GM12873 (cell line): ENCODE data around the gene ABI1.

ENCODE experiments used
- TF ChIP-seq, protein P1 (sequence below): IDR thresholded peaks from 2 replicates; pipeline ENCODE4 v1.5.1; 2012; ENCODE audit warnings: low read depth, mild to moderate bottlenecking, moderate library complexity, low read length, control low read depth; ENCODE audit not compliant: insufficient read depth; ENCODE audit errors: missing control alignments

ABI1 gene

DNA sequence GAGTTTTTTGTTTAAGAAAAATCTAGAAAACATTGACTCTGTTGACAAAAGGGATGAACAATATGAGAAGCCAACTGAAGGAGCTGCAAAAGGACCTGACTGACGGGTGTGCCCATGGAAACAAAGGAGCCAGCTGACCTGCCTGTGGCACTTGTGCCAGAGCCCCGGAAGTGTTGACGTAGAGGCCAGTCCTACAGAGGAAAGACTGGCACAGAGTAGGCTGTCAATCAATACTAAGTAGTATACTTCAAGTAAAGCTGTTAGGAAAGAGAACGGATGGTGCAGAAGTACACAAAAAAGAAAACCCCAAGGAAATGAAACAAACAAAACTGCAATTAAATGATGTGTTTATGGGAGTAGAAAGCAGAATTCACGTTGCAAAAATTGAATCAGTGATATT lies 19.0 kb upstream of the ABI1 start:
- TF ChIP-seq, protein P1, sequence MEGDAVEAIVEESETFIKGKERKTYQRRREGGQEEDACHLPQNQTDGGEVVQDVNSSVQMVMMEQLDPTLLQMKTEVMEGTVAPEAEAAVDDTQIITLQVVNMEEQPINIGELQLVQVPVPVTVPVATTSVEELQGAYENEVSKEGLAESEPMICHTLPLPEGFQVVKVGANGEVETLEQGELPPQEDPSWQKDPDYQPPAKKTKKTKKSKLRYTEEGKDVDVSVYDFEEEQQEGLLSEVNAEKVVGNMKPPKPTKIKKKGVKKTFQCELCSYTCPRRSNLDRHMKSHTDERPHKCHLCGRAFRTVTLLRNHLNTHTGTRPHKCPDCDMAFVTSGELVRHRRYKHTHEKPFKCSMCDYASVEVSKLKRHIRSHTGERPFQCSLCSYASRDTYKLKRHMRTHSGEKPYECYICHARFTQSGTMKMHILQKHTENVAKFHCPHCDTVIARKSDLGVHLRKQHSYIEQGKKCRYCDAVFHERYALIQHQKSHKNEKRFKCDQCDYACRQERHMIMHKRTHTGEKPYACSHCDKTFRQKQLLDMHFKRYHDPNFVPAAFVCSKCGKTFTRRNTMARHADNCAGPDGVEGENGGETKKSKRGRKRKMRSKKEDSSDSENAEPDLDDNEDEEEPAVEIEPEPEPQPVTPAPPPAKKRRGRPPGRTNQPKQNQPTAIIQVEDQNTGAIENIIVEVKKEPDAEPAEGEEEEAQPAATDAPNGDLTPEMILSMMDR = no peak

GRCh38 chr10:26870766-26871165 lies 10.0 kb upstream of the ABI1 start:
- TF ChIP-seq, protein P1 = no peak

DNA sequence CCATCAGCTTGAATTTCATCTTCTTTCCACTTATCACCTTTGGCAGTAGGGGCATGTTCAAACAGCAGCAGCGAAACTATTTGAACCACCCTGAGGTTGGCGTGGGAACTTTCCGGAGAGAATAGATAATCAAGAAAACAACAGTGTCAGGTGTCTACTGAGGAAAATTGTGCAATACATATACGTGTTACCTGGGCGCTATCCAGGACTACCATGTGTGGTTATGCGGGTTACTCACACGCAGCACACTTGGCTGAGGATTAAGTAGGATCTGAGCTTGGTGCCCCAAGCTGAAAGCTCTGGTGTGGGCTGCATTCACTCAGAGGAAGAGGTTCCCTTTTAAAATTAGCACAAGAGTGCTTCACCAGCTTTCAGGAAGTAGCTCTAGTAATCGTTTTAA lies 8.8 kb upstream of the ABI1 start:
- TF ChIP-seq, protein P1 = no peak

DNA sequence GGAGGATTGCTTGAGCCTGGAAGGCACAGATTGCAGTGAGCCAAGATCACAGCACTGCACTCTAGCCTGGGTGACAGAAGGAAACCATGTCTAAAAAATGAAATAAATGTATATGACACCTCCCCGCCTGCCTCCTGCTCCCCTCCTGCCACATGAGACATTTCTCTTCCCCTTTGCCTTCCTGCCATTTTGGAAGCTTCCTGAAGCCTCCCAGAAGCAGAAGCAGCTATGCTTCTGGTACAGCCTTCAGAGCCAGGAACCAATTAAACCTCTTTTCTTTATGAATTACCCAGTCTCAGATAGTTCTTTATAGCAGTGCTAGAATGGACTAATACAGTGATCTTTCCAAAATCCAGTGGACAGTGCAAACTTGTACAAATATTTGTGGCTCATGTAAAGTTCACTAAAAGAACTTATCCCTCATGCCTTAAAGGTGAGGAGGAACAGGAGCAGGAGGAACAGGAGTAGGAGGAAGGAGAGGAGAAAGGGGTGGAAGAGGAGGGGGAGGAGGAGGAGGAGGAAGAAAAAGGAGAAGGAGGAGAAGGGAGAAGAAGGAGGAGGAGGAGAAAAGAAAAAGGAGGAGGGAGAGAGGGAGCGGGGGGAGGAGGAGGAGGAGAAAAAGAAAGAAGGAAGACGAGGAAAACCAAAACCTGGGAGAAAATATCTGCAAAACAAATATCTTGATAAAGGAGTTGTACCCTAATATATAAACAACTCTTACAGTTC lies 2.8 kb upstream of the ABI1 start:
- TF ChIP-seq, protein P1 = no peak

DNA sequence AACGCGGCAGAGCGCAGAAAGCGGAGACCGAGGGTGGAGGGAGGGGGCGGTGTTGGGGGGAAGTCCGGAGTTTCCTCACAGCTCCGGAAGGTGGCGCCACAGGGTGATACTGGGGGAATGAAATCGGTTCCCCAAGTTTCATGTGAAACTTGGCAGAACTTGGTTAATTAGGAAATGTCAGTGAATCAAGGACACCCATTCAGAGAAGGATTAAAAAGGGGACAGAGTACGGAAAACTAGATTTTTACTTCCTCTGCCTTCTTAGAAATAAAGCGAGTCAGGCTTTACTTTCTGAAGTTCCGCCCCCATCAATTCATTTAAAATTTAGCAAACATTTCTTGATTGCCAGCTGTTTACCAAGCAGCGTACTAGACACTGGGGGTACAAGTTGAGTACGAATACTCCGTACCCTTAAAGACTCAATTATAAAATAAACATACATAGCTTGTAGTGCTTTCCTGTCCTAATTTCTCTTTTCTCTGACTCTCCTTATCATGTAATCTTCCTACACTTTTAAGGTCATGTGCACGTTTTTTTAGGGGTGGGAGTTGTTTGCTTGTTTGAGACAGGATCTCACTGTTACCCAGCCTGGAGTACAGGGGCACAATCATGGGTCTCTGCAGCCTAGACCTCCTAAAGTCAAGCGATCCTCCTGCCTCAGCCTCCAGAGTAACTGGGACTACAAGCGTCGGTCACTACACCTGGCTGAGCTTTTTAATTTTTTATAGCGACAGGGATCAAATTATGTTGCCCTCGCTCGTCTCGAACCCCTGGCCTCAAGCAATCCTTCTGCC lies 644 bp upstream of the ABI1 start:
- TF ChIP-seq, protein P1 = peak; percentile 77

GRCh38 chr10:26860102-26860442 lies 686 bp downstream of the ABI1 start:
- TF ChIP-seq, protein P1 = no peak

DNA sequence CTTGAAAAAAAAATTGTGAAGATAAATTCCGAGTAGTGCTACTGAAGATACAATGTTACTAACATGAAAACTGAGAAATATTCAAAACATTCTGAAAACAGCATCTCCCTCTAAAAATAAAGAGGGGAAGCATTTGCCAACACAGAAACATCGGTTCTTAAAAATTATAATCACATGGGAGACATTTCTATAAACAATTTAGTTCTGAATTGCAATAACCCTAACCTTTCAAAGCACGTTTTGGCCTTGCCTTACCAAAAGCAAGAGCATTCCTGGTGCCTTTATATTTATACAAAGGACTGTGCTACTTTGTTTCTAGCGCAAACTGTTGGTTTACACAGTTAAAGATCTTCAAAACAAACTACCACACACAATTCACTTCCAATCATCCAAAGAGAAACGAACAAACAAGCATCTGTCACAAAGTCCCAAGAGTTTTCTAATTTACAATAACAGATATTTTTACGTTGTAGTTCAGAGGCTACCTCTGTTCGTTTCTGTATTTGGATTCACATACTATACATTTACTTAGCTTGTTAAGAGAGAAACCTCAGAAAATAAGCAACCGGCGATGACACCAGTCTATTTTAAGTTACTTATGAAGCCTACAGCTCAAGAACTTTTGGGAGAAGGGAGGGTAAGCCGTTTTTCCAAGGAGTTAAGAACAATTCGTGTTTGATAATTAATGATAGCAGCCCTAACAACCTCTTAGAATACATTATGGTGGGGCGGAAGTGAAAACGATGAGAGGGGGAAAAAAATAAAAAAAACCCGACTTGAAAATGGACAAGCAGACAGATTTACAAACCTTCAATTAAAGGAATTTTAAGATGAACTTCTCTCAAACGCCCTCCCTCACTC lies 1.3 kb downstream of the ABI1 start:
- TF ChIP-seq, protein P1 = no peak
